Suprapubic skin (tissue), 4 donors: Measurements from ENCODE around the gene SCN2A. TPM values are rescaled to one million over a fixed set of nuclear protein-coding genes. Genes with fewer than 3 reads are reported as not detected.

Experiments used
- DNase-seq, 2 donors: peaks; one replicate each; pipeline ENCODE4 v3.0.0-alpha.2; 2019; ENCODE audit warnings: low spot score in 2 of 2
- H3K27ac ChIP-seq: fragments of 200-600 bp; sonication (generic); one replicate; pipeline ENCODE4 v1.5.1; 2019
- H3K27me3 ChIP-seq: fragments of 200-600 bp; sonication (generic); one replicate; pipeline ENCODE4 v1.5.1; 2019
- H3K36me3 ChIP-seq: fragments of 200-600 bp; sonication (generic); one replicate; pipeline ENCODE4 v1.5.1; 2019
- H3K4me1 ChIP-seq: fragments of 200-600 bp; sonication (generic); one replicate; pipeline ENCODE4 v1.5.1; 2019
- H3K4me3 ChIP-seq: fragments of 200-600 bp; sonication (generic); one replicate; pipeline ENCODE4 v1.5.1; 2019; ENCODE audit warnings: mild to moderate bottlenecking
- H3K9me3 ChIP-seq: fragments of 200-600 bp; sonication (generic); one replicate; pipeline ENCODE4 v1.5.1; 2019
- CTCF ChIP-seq, 2 donors: fragments of 200-600 bp in 1 of 2; fragments of 450-650 bp in 1 of 2; sonication (generic) in 1 of 2; IDR thresholded peaks; one replicate each; pipeline ENCODE4 v1.5.1; 2016 to 2019; ENCODE audit warnings: antibody characterized with exemption in 2 of 2, mild to moderate bottlenecking in 1 of 2, moderate library complexity in 1 of 2
- EP300 ChIP-seq: sonication (generic); formaldehyde crosslinking; IDR thresholded peaks from one replicate; pipeline ENCODE4 v1.6.1; 2017; ENCODE audit warnings: antibody characterized with exemption
- POLR2A ChIP-seq, 2 donors: fragments of 450-650 bp; IDR thresholded peaks; one replicate each; pipeline ENCODE4 v1.6.1; 2017; ENCODE audit warnings: antibody characterized with exemption in 2 of 2, mild to moderate bottlenecking in 2 of 2, moderate library complexity in 2 of 2
- POLR2AphosphoS5 ChIP-seq, 3 donors: sonication (generic); formaldehyde crosslinking; IDR thresholded peaks; one replicate each; pipeline ENCODE4 v1.6.1; 2017; ENCODE audit warnings: antibody characterized with exemption in 3 of 3
- WGBS: methylation state at CpG from one replicate; pipeline ENCODE4 v1.1.5; 2018; 5-methylcytosine and 5-hydroxymethylcytosine counted together
- total RNA-seq, 4 donors: library from RNA; depleted of rRNA; stranded (reverse); fragments of >200 nt; gene quantifications; one replicate each; pipeline ENCODE4 v1.1.0, GENCODE V29; 2016

Gene SCN2A
- total RNA-seq, 4 donors from 2014 or later, result 0.08 to 1.1 (median 0.20) TPM

- Histone ChIP-seq H3K4me3 (no peak overlapping the region), H3K27ac (no peak overlapping the region), H3K27me3 (no peaks in the 10 kb centered on the region), H3K36me3 (no peaks in the 10 kb centered on the region), H3K9me3 (no peaks in the 10 kb centered on the region), H3K4me1 (no peaks in the 10 kb centered on the region)
- 83% methylated on average over 4 of the region's 4 CpGs for WGBS
- no peak for DNase-seq
- no peak for TF ChIP-seq CTCF (IDR thresholded peaks at IDR 0.05)
- no peak for TF ChIP-seq EP300
- TF ChIP-seq POLR2A (IDR thresholded peaks at IDR 0.05), result no peak
- TF ChIP-seq POLR2AphosphoS5 (IDR thresholded peaks at IDR 0.05), result no peak
These were observed 41.1 kb downstream of the SCN2A start for GRCh38 chr2:165280356-165280755.

- no peaks in the 10 kb centered on the region for H3K9me3 ChIP-seq
- no peak overlapping the region for H3K4me3 ChIP-seq
- TF ChIP-seq POLR2AphosphoS5 (IDR thresholded peaks at IDR 0.05) (no peak), CTCF (IDR thresholded peaks at IDR 0.05) (no peak), EP300 (no peak), POLR2A (IDR thresholded peaks at IDR 0.05) (no peak)
- H3K27me3 ChIP-seq, result no peaks in the 10 kb centered on the region
- no peaks in the 10 kb centered on the region for H3K36me3 ChIP-seq
- WGBS, result 87% methylated on average over 4 of the region's 4 CpGs
- H3K4me1 ChIP-seq, result no peaks in the 10 kb centered on the region
- no peak overlapping the region for H3K27ac ChIP-seq
- DNase-seq, result no peak
These were observed 42.2 kb downstream of the SCN2A start for GRCh38 chr2:165281387-165281786.

DNA sequence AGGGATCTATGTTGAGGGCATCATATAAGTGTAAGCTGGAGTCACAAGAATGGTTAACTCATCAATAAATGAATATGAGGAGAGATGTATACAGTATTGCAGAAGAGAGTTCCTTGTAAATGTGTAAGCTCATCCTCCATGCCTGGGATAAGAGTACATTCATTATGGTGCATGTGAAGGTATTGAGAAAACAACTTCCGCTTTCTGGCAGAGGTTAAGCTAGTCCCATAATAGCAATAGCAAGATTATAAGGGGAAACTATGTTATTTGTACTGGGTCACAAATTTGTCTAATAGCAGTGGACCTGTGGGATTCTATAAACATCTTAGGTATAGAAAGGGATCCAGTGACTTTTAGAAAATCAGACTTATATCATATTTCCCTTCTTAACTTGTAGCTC lies 44.1 kb downstream of the SCN2A start:
- H3K27me3 ChIP-seq, result no peaks in the 10 kb centered on the region
- DNase-seq, result no peak
- 96% methylated on average over 1 of the region's 1 CpG for WGBS
- no peak overlapping the region for H3K27ac ChIP-seq
- TF ChIP-seq POLR2AphosphoS5 (IDR thresholded peaks at IDR 0.05) (no peak), EP300 (no peak), POLR2A (IDR thresholded peaks at IDR 0.05) (no peak), CTCF (IDR thresholded peaks at IDR 0.05) (no peak)
- no peaks in the 10 kb centered on the region for H3K9me3 ChIP-seq
- no peaks in the 10 kb centered on the region for H3K4me1 ChIP-seq
- no peaks in the 10 kb centered on the region for H3K36me3 ChIP-seq
- no peak overlapping the region for H3K4me3 ChIP-seq

DNA sequence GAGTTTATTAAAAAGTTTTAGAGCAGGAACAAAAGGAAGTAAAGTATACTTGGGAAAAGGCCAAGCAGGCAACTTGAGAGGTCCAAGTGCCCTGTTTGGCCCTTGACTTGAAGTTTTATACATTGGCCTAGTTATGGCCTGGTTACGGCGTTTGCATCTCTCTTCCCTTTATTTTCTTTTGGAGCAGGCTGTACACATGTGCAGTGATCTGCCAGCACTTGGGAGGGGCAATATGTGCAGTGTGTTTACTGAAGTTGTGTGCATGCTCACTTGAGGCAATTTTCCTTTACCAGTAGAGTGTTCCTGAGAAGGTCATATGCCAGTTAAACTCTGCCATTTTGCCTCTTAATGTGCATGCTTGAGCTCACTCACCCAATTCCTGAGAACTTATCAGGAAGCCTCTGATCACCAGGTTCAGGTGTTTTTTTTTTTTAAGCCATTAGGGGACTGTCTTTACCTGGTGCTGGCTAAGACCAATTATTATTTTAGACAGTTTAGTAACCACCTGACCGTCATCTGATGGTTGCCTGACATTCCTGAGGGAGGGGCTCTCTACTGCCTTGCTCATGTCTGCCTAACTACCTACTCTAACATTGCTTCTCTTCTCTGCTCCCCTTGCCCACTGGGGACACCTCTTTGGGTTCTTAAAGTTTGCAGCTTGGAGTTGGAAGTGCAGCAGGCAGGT lies 48.0 kb downstream of the SCN2A start:
- no peak overlapping the region for H3K27ac ChIP-seq
- H3K36me3 ChIP-seq, result no peaks in the 10 kb centered on the region
- H3K4me3 ChIP-seq, result no peak overlapping the region
- no peak for DNase-seq
- H3K27me3 ChIP-seq, result no peaks in the 10 kb centered on the region
- TF ChIP-seq POLR2AphosphoS5 (IDR thresholded peaks at IDR 0.05), result no peak
- no peak for TF ChIP-seq CTCF (IDR thresholded peaks at IDR 0.05)
- TF ChIP-seq POLR2A (IDR thresholded peaks at IDR 0.05), result no peak
- no peak for TF ChIP-seq EP300
- WGBS, result 64% methylated on average over 3 of the region's 3 CpGs
- no peaks in the 10 kb centered on the region for H3K4me1 ChIP-seq
- H3K9me3 ChIP-seq, result no peaks in the 10 kb centered on the region

DNA sequence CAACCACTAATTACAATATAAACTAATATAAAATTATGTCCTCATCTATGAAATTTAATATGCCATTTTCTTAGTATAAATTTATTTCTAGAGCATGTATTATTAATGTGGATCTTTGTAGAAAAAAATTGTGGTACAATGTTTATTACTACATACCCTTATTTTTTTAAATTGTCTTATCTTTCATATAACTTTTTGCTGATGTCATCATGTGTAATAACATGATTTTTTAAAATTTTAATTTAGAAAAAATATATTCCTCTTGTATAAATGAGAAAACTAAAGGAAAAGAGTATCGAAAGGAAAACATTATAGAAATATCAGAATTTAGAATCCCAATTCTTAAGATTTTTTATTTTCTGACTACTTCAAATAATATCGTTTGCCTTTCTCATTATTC lies 49.9 kb downstream of the SCN2A start:
- no peak for DNase-seq
- Histone ChIP-seq H3K27me3 (no peaks in the 10 kb centered on the region), H3K36me3 (no peaks in the 10 kb centered on the region), H3K4me3 (no peak overlapping the region), H3K4me1 (peaks cover under 1% of the 10 kb centered on the region), H3K9me3 (no peaks in the 10 kb centered on the region), H3K27ac (no peak overlapping the region)
- TF ChIP-seq EP300, result no peak
- TF ChIP-seq POLR2A (IDR thresholded peaks at IDR 0.05), result no peak
- TF ChIP-seq POLR2AphosphoS5 (IDR thresholded peaks at IDR 0.05), result no peak
- no peak for TF ChIP-seq CTCF (IDR thresholded peaks at IDR 0.05)
- WGBS, result 89% methylated on average over 2 of the region's 2 CpGs
